Immature natural killer cell (primary cell): Measurements from ENCODE around the gene FAM228B. TPM values are rescaled to one million over a fixed set of nuclear protein-coding genes. Genes with fewer than 3 reads are reported as not detected.
"Not testable (repeated sequence)": the region's sequence is repeated elsewhere in the genome, so short reads cannot be mapped to it uniquely, and the experiment has no call there.

Experiments used
- DNase-seq, 3 donors: peaks; one replicate each; pipeline ENCODE4 v3.0.0; 2022; ENCODE audit warnings: mixed read lengths in 1 of 3
- H3K27ac Mint-ChIP-seq, 6 donors: one replicate each; pipeline ENCODE4 v1.8.0; 2020; ENCODE audit warnings: mixed read lengths in 6 of 6, mild to moderate bottlenecking in 5 of 6, inconsistent platforms in 4 of 6, moderate library complexity in 3 of 6
- H3K27me3 Mint-ChIP-seq, 3 donors: one replicate each; pipeline ENCODE4 v1.8.0; 2020 to 2021; ENCODE audit warnings: low read depth in 3 of 3, mild to moderate bottlenecking in 3 of 3, mixed read lengths in 3 of 3, moderate library complexity in 3 of 3, inconsistent platforms in 1 of 3
- H3K36me3 Mint-ChIP-seq, 3 donors: one replicate each; pipeline ENCODE4 v1.8.0; 2020; ENCODE audit warnings: mixed read lengths in 3 of 3, inconsistent platforms in 2 of 3, mild to moderate bottlenecking in 2 of 3
- H3K4me1 Mint-ChIP-seq, 2 donors: one replicate each; pipeline ENCODE4 v1.8.0; 2020; ENCODE audit warnings: inconsistent platforms in 2 of 2, mild to moderate bottlenecking in 2 of 2, mixed read lengths in 2 of 2, moderate library complexity in 1 of 2
- H3K4me3 Mint-ChIP-seq, 5 donors: one replicate each; pipeline ENCODE4 v1.8.0; 2020; ENCODE audit warnings: mild to moderate bottlenecking in 5 of 5, mixed read lengths in 5 of 5, inconsistent platforms in 3 of 5, moderate library complexity in 3 of 5
- H3K9me3 Mint-ChIP-seq, 6 donors: one replicate each; pipeline ENCODE4 v1.8.0; 2020; ENCODE audit warnings: mild to moderate bottlenecking in 6 of 6, mixed read lengths in 6 of 6, inconsistent platforms in 4 of 6, moderate library complexity in 3 of 6
- polyA plus RNA-seq, 3 donors: library from polyadenylated mRNA; unstranded; fragments of 300-500 nt; fragmentation: Illumina TruSeq; gene quantifications; one replicate each; pipeline ENCODE4 v1.2.3, GENCODE V29; 2021

The FAM228B gene
- polyA plus RNA-seq, 3 donors from 2014 or later: 4.1 to 16.2 (median 16.1) TPM

- Mint-ChIP-seq H3K27ac (no peak overlapping the region), H3K4me3 (no peak overlapping the region), H3K4me1 (no peaks in the 10 kb centered on the region), H3K9me3 (peaks cover 0 to 13% (median 5%) of the 10 kb centered on the region in 6 donors), H3K36me3 (peaks cover 8 to 22% (median 14%) of the 10 kb centered on the region in 3 donors), H3K27me3 (peaks cover 0 to 2% (median 0%) of the 10 kb centered on the region in 3 donors)
- no peak for DNase-seq
These were observed 15.9 kb upstream of the FAM228B start for GRCh38 chr2:24107336-24107735.

- not testable (repeated sequence) for H3K4me3 Mint-ChIP-seq, H3K27ac Mint-ChIP-seq, H3K4me1 Mint-ChIP-seq, DNase-seq, H3K27me3 Mint-ChIP-seq
- peaks cover 0 to 26% (median 4%) of the 10 kb centered on the region in 3 donors for H3K36me3 Mint-ChIP-seq
- peaks cover 0 to 13% (median 5%) of the 10 kb centered on the region in 6 donors for H3K9me3 Mint-ChIP-seq
These were observed 13.8 kb upstream of the FAM228B start for GRCh38 chr2:24109431-24109830.

- Mint-ChIP-seq H3K4me3 (no peak overlapping the region), H3K36me3 (peaks cover 0 to 22% (median 0%) of the 10 kb centered on the region in 3 donors), H3K9me3 (peaks cover 0 to 11% (median 3%) of the 10 kb centered on the region in 6 donors), H3K27ac (no peak overlapping the region), H3K27me3 (peaks cover 0 to 3% (median 1%) of the 10 kb centered on the region in 3 donors), H3K4me1 (no peaks in the 10 kb centered on the region)
- DNase-seq: no peak
These were observed 12.5 kb upstream of the FAM228B start for GRCh38 chr2:24110660-24111303.

GRCh38 chr2:24111407-24111901 is 11.8 kb upstream of the FAM228B start:
- no peak for DNase-seq
- H3K36me3 Mint-ChIP-seq: peaks cover 0 to 20% (median 0%) of the 10 kb centered on the region in 3 donors
- no peaks in the 10 kb centered on the region for H3K4me1 Mint-ChIP-seq
- H3K4me3 Mint-ChIP-seq: no peak overlapping the region
- H3K9me3 Mint-ChIP-seq: peaks cover 0 to 9% (median 3%) of the 10 kb centered on the region in 6 donors
- peaks cover 0 to 3% (median 1%) of the 10 kb centered on the region in 3 donors for H3K27me3 Mint-ChIP-seq
- peak overlapping the region in 1 of 6 donors; percentile 37 for H3K27ac Mint-ChIP-seq

GRCh38 chr2:24115057-24115456 is 8.2 kb upstream of the FAM228B start:
- Mint-ChIP-seq H3K27me3 (peaks cover 0 to 3% (median 1%) of the 10 kb centered on the region in 3 donors), H3K4me1 (no peaks in the 10 kb centered on the region), H3K4me3 (no peak overlapping the region)

GRCh38 chr2:24117902-24118301 is 5.4 kb upstream of the FAM228B start:
- no peaks in the 10 kb centered on the region for H3K9me3 Mint-ChIP-seq
- DNase-seq: no peak
- peaks cover 0 to 3% (median 3%) of the 10 kb centered on the region in 3 donors for H3K27me3 Mint-ChIP-seq
- no peak overlapping the region for H3K4me3 Mint-ChIP-seq
- H3K27ac Mint-ChIP-seq: no peak overlapping the region
- H3K4me1 Mint-ChIP-seq: peaks cover 5 to 7% of the 10 kb centered on the region in 2 donors
- H3K36me3 Mint-ChIP-seq: peaks cover 0 to 8% (median 0%) of the 10 kb centered on the region in 3 donors

More at GRCh38 chr2:24115057-24115456, 8.2 kb upstream of the FAM228B start:
- peaks cover 0 to 12% (median 0%) of the 10 kb centered on the region in 3 donors for H3K36me3 Mint-ChIP-seq
- DNase-seq: no peak
- H3K9me3 Mint-ChIP-seq: no peaks in the 10 kb centered on the region
- no peak overlapping the region for H3K27ac Mint-ChIP-seq

GRCh38 chr2:24121066-24121465 is 2.2 kb upstream of the FAM228B start:
- no peak for DNase-seq
- H3K4me3 Mint-ChIP-seq: peak overlapping the region in 2 of 5 donors; percentile 29 to 39
- peak overlapping the region in 5 of 6 donors; percentile 35 to 46 (median 41) for H3K27ac Mint-ChIP-seq
- no peaks in the 10 kb centered on the region for H3K9me3 Mint-ChIP-seq
- H3K4me1 Mint-ChIP-seq: peaks cover 15 to 18% of the 10 kb centered on the region in 2 donors
- H3K27me3 Mint-ChIP-seq: peaks cover 0 to 3% (median 0%) of the 10 kb centered on the region in 3 donors
- no peaks in the 10 kb centered on the region for H3K36me3 Mint-ChIP-seq

- peak overlapping the region in 2 of 5 donors; percentile 38 to 87 for H3K4me3 Mint-ChIP-seq
- H3K27ac Mint-ChIP-seq: peak overlapping the region in 4 of 6 donors; percentile 35 to 55 (median 44)
- no peaks in the 10 kb centered on the region for H3K9me3 Mint-ChIP-seq
- peaks cover 15 to 18% of the 10 kb centered on the region in 2 donors for H3K4me1 Mint-ChIP-seq
- no peak for DNase-seq
- H3K27me3 Mint-ChIP-seq: peaks cover 0 to 3% (median 0%) of the 10 kb centered on the region in 3 donors
- H3K36me3 Mint-ChIP-seq: no peaks in the 10 kb centered on the region
These were observed 1.8 kb upstream of the FAM228B start for GRCh38 chr2:24121469-24121868.

GRCh38 chr2:24122366-24123194 is 689 bp upstream of the FAM228B start:
- H3K9me3 Mint-ChIP-seq: no peaks in the 10 kb centered on the region
- no peaks in the 10 kb centered on the region for H3K36me3 Mint-ChIP-seq
- peak overlapping the region; percentile 77 to 92 (median 86) for H3K27ac Mint-ChIP-seq
- peaks cover 16 to 24% of the 10 kb centered on the region in 2 donors for H3K4me1 Mint-ChIP-seq
- DNase-seq: no peak
- peaks cover 0 to 3% (median 0%) of the 10 kb centered on the region in 3 donors for H3K27me3 Mint-ChIP-seq
- H3K4me3 Mint-ChIP-seq: peak overlapping the region; percentile 86 to 89 (median 87)

- DNase-seq: no peak
- H3K4me3 Mint-ChIP-seq: peak overlapping the region; percentile 80 to 86 (median 84)
- no peaks in the 10 kb centered on the region for H3K9me3 Mint-ChIP-seq
- H3K27ac Mint-ChIP-seq: peak overlapping the region; percentile 77 to 92 (median 89)
- H3K36me3 Mint-ChIP-seq: peaks cover 0 to 4% (median 3%) of the 10 kb centered on the region in 3 donors
- peaks cover 16 to 24% of the 10 kb centered on the region in 2 donors for H3K4me1 Mint-ChIP-seq
- H3K27me3 Mint-ChIP-seq: peaks cover 0 to 3% (median 0%) of the 10 kb centered on the region in 3 donors
These were observed 782 bp downstream of the FAM228B start for GRCh38 chr2:24123922-24124580.

GRCh38 chr2:24125956-24126355 is 2.7 kb downstream of the FAM228B start:
- no peak for DNase-seq
- H3K27ac Mint-ChIP-seq: peak overlapping the region in 2 of 6 donors; percentile 9 to 18
- H3K36me3 Mint-ChIP-seq: peaks cover 0 to 4% (median 3%) of the 10 kb centered on the region in 3 donors
- no peaks in the 10 kb centered on the region for H3K9me3 Mint-ChIP-seq
- peak overlapping the region in 2 of 5 donors; percentile 29 to 48 for H3K4me3 Mint-ChIP-seq
- H3K27me3 Mint-ChIP-seq: peaks cover 0 to 3% (median 0%) of the 10 kb centered on the region in 3 donors
- H3K4me1 Mint-ChIP-seq: peaks cover 16 to 24% of the 10 kb centered on the region in 2 donors

- Mint-ChIP-seq H3K4me3 (no peak overlapping the region), H3K27me3 (no peaks in the 10 kb centered on the region)
- no peak for DNase-seq
These were observed 9.3 kb downstream of the FAM228B start for GRCh38 chr2:24132543-24132942.

GRCh38 chr2:24140305-24140704 is 17.0 kb downstream of the FAM228B start:
- H3K9me3 Mint-ChIP-seq, H3K4me3 Mint-ChIP-seq, H3K4me1 Mint-ChIP-seq, H3K27me3 Mint-ChIP-seq, DNase-seq, H3K27ac Mint-ChIP-seq: not testable (repeated sequence)
- peaks cover 6 to 14% (median 10%) of the 10 kb centered on the region in 3 donors for H3K36me3 Mint-ChIP-seq

More at GRCh38 chr2:24132543-24132942, 9.3 kb downstream of the FAM228B start:
- Mint-ChIP-seq H3K4me1 (no peaks in the 10 kb centered on the region), H3K27ac (no peak overlapping the region), H3K36me3 (peaks cover 10 to 17% (median 13%) of the 10 kb centered on the region in 3 donors), H3K9me3 (peaks cover 0 to 11% (median 2%) of the 10 kb centered on the region in 6 donors)
